T-helper 17 cell (primary cell): Measurements from ENCODE around the gene SYT1. TPM values are rescaled to one million over a fixed set of nuclear protein-coding genes. Genes with fewer than 3 reads are reported as not detected.

Experiments used
- ATAC-seq: fragments of 150-1000 bp; cut with Tn5 transposase; 2 replicates; pipeline ENCODE4 v1.10.0; 2021; ENCODE audit warnings: mild to moderate bottlenecking, moderate library complexity
- DNase-seq, 3 donors: peaks; one replicate each; pipeline versions ENCODE4 v3.0.0 to v3.0.0-alpha.2; 2020 to 2021
- H3K9me3 ChIP-seq: one replicate; pipeline ENCODE4 v1.7.0; 2013; ENCODE audit warnings: low read length, mild to moderate bottlenecking; ENCODE audit not compliant: control insufficient read depth, poor library complexity, severe bottlenecking
- H3K27ac Mint-ChIP-seq: one replicate; pipeline ENCODE4 v1.8.0; 2022; ENCODE audit warnings: mild to moderate bottlenecking, moderate library complexity, mixed read lengths
- H3K27me3 Mint-ChIP-seq: one replicate; pipeline ENCODE4 v1.8.0; 2022; ENCODE audit warnings: mixed read lengths
- H3K36me3 Mint-ChIP-seq: one replicate; pipeline ENCODE4 v1.8.0; 2022; ENCODE audit warnings: low read depth, mixed read lengths
- H3K4me1 Mint-ChIP-seq: one replicate; pipeline ENCODE4 v1.8.0; 2022; ENCODE audit warnings: mild to moderate bottlenecking, mixed read lengths
- H3K4me3 Mint-ChIP-seq: one replicate; pipeline ENCODE4 v1.8.0; 2022; ENCODE audit warnings: mild to moderate bottlenecking, moderate library complexity, mixed read lengths
- total RNA-seq, 4 donors: library from RNA in 2 of 4; stranded (reverse) in 2 of 4; gene quantifications; one replicate each; pipeline ENCODE4 v1.2.3 and lab custom pipeline; 2022 to 2026

Gene SYT1
- total RNA-seq, 2 donors from 2014 or later: not detected

- no peaks in the 10 kb centered on the region for H3K4me1 Mint-ChIP-seq
- no peak overlapping the region for H3K27ac Mint-ChIP-seq
- no peaks in the 10 kb centered on the region for H3K36me3 Mint-ChIP-seq
- DNase-seq: no peak
- no peak for ATAC-seq
- H3K4me3 Mint-ChIP-seq: no peak overlapping the region
- H3K27me3 Mint-ChIP-seq: no peaks in the 10 kb centered on the region
- H3K9me3 ChIP-seq: no peaks in the 10 kb centered on the region
These were observed 387.9 kb downstream of the SYT1 start for GRCh38 chr12:79252358-79253075.

- H3K4me3 Mint-ChIP-seq: no peak overlapping the region
- H3K27ac Mint-ChIP-seq: no peak overlapping the region
- H3K27me3 Mint-ChIP-seq: no peaks in the 10 kb centered on the region
- ATAC-seq (no peak), DNase-seq (no peak)
- no peaks in the 10 kb centered on the region for H3K36me3 Mint-ChIP-seq
- H3K4me1 Mint-ChIP-seq: no peaks in the 10 kb centered on the region
- H3K9me3 ChIP-seq: no peaks in the 10 kb centered on the region
These were observed 390.7 kb downstream of the SYT1 start for GRCh38 chr12:79255288-79255687.

- H3K27ac Mint-ChIP-seq: no peak overlapping the region
- H3K9me3 ChIP-seq: no peaks in the 10 kb centered on the region
- no peak for ATAC-seq
- DNase-seq: no peak
- H3K36me3 Mint-ChIP-seq: no peaks in the 10 kb centered on the region
- H3K4me3 Mint-ChIP-seq: no peak overlapping the region
- no peaks in the 10 kb centered on the region for H3K27me3 Mint-ChIP-seq
- H3K4me1 Mint-ChIP-seq: no peaks in the 10 kb centered on the region
These were observed 396.3 kb downstream of the SYT1 start for GRCh38 chr12:79260923-79261322.

GRCh38 chr12:79262938-79263337 is 398.4 kb downstream of the SYT1 start:
- ATAC-seq: no peak
- DNase-seq: no peak
- H3K4me3 Mint-ChIP-seq: no peak overlapping the region
- H3K27me3 Mint-ChIP-seq: no peaks in the 10 kb centered on the region
- no peaks in the 10 kb centered on the region for H3K36me3 Mint-ChIP-seq
- H3K4me1 Mint-ChIP-seq: no peaks in the 10 kb centered on the region
- H3K27ac Mint-ChIP-seq: no peak overlapping the region
- no peaks in the 10 kb centered on the region for H3K9me3 ChIP-seq

- Mint-ChIP-seq H3K4me1 (no peaks in the 10 kb centered on the region), H3K27me3 (no peaks in the 10 kb centered on the region), H3K27ac (no peak overlapping the region), H3K4me3 (no peak overlapping the region), H3K36me3 (no peaks in the 10 kb centered on the region)
- ATAC-seq (no peak), DNase-seq (no peak)
- H3K9me3 ChIP-seq: no peaks in the 10 kb centered on the region
These were observed 402.0 kb downstream of the SYT1 start for GRCh38 chr12:79266343-79267144.

- H3K27ac Mint-ChIP-seq: no peak overlapping the region
- no peaks in the 10 kb centered on the region for H3K27me3 Mint-ChIP-seq
- DNase-seq: no peak
- no peaks in the 10 kb centered on the region for H3K4me1 Mint-ChIP-seq
- no peaks in the 10 kb centered on the region for H3K36me3 Mint-ChIP-seq
- no peak overlapping the region for H3K4me3 Mint-ChIP-seq
- ATAC-seq: no peak
- no peaks in the 10 kb centered on the region for H3K9me3 ChIP-seq
These were observed 403.0 kb downstream of the SYT1 start for GRCh38 chr12:79267580-79267979.

GRCh38 chr12:79274501-79275064 is 410.0 kb downstream of the SYT1 start:
- no peaks in the 10 kb centered on the region for H3K27me3 Mint-ChIP-seq
- no peak overlapping the region for H3K4me3 Mint-ChIP-seq
- no peaks in the 10 kb centered on the region for H3K36me3 Mint-ChIP-seq
- no peaks in the 10 kb centered on the region for H3K9me3 ChIP-seq
- ATAC-seq (no peak), DNase-seq (no peak)
- H3K4me1 Mint-ChIP-seq: no peaks in the 10 kb centered on the region
- no peak overlapping the region for H3K27ac Mint-ChIP-seq

GRCh38 chr12:79275631-79276030 is 411.1 kb downstream of the SYT1 start:
- no peaks in the 10 kb centered on the region for H3K4me1 Mint-ChIP-seq

GRCh38 chr12:79283364-79283763 is 418.8 kb downstream of the SYT1 start:
- H3K27ac Mint-ChIP-seq: no peak overlapping the region
- no peak overlapping the region for H3K4me3 Mint-ChIP-seq
- ATAC-seq (no peak), DNase-seq (no peak)
- H3K36me3 Mint-ChIP-seq: no peaks in the 10 kb centered on the region
- no peaks in the 10 kb centered on the region for H3K27me3 Mint-ChIP-seq
- no peaks in the 10 kb centered on the region for H3K9me3 ChIP-seq
- no peaks in the 10 kb centered on the region for H3K4me1 Mint-ChIP-seq

More at GRCh38 chr12:79275631-79276030, 411.1 kb downstream of the SYT1 start:
- no peaks in the 10 kb centered on the region for H3K9me3 ChIP-seq
- Mint-ChIP-seq H3K36me3 (no peaks in the 10 kb centered on the region), H3K4me3 (no peak overlapping the region), H3K27me3 (no peaks in the 10 kb centered on the region), H3K27ac (no peak overlapping the region)
- no peak for DNase-seq
- ATAC-seq: no peak

- DNase-seq (no peak), ATAC-seq (no peak)
- H3K4me1 Mint-ChIP-seq: no peaks in the 10 kb centered on the region
- H3K27me3 Mint-ChIP-seq: no peaks in the 10 kb centered on the region
- no peaks in the 10 kb centered on the region for H3K9me3 ChIP-seq
- H3K36me3 Mint-ChIP-seq: no peaks in the 10 kb centered on the region
- no peak overlapping the region for H3K4me3 Mint-ChIP-seq
- H3K27ac Mint-ChIP-seq: no peak overlapping the region
These were observed 424.3 kb downstream of the SYT1 start for GRCh38 chr12:79288911-79289310.

GRCh38 chr12:79291711-79292110 is 427.1 kb downstream of the SYT1 start:
- H3K4me3 Mint-ChIP-seq: no peak overlapping the region

GRCh38 chr12:79294590-79294989 is 430.0 kb downstream of the SYT1 start:
- no peak overlapping the region for H3K27ac Mint-ChIP-seq
- H3K4me1 Mint-ChIP-seq: no peaks in the 10 kb centered on the region
- H3K4me3 Mint-ChIP-seq: no peak overlapping the region
- H3K27me3 Mint-ChIP-seq: no peaks in the 10 kb centered on the region
- no peak for ATAC-seq
- no peaks in the 10 kb centered on the region for H3K36me3 Mint-ChIP-seq
- no peaks in the 10 kb centered on the region for H3K9me3 ChIP-seq
- no peak for DNase-seq

More at GRCh38 chr12:79291711-79292110, 427.1 kb downstream of the SYT1 start:
- H3K27me3 Mint-ChIP-seq: no peaks in the 10 kb centered on the region
- ATAC-seq (no peak), DNase-seq (no peak)
- no peaks in the 10 kb centered on the region for H3K36me3 Mint-ChIP-seq
- H3K9me3 ChIP-seq: no peaks in the 10 kb centered on the region
- H3K27ac Mint-ChIP-seq: no peak overlapping the region
- no peaks in the 10 kb centered on the region for H3K4me1 Mint-ChIP-seq

GRCh38 chr12:79295572-79295971 is 431.0 kb downstream of the SYT1 start:
- no peaks in the 10 kb centered on the region for H3K27me3 Mint-ChIP-seq
- ATAC-seq (no peak), DNase-seq (no peak)
- H3K4me3 Mint-ChIP-seq: no peak overlapping the region
- no peaks in the 10 kb centered on the region for H3K36me3 Mint-ChIP-seq
- H3K9me3 ChIP-seq: no peaks in the 10 kb centered on the region
- H3K27ac Mint-ChIP-seq: no peak overlapping the region
- H3K4me1 Mint-ChIP-seq: no peaks in the 10 kb centered on the region
